ENCODE data around the gene PTPN4. TPM values are rescaled to one million over a fixed set of nuclear protein-coding genes. Genes with fewer than 3 reads are reported as not detected.

PTPN4 gene
- total RNA-seq, 1 experiment from 2014 or later = 80.5 TPM

DNA sequence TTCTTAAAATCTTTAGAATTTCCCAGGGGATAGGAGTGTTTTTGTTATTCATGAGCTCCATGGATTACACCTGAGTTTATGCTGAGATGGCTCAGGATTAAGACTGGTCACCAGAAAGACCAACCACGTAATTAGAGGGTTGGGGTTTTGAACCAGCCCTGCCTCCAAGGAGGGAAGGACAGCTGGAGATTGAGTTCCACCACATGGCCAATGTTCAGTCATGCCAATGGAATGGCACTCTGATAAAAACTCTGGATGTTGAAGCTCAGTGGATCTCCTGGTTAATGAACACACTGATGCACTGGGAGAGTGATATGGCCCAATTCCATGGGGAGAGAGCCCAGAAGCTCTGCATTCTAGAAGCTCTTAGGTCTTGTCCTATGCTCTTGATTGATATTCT, 38.7 kb upstream of the PTPN4 start:
- Histone ChIP-seq H3K27me3 (ENCODE audit: insufficient read depth, low read length) (no peaks in the 10 kb centered on the region; the same call in 1 of the 2 replicates), H2BK12ac (ENCODE audit: insufficient read length, low read depth, low read length) (no peak overlapping the region), H3K14ac (ENCODE audit: insufficient read depth, low read length) (no peak overlapping the region), H3K4me1 (ENCODE audit: insufficient read depth, low read length) (no peaks in the 10 kb centered on the region), H2AK5ac (ENCODE audit: insufficient read length, low read length) (no peak overlapping the region), H3K9me3 (ENCODE audit: control insufficient read depth, low read depth, low read length) (no peaks in the 10 kb centered on the region), H4K5ac (ENCODE audit: insufficient read length, low read depth, low read length) (no peak overlapping the region), H3K23me2 (ENCODE audit: insufficient read length, low read depth, low read length, poor library complexity, severe bottlenecking) (no peaks in the 10 kb centered on the region), H3K23ac (ENCODE audit: insufficient read length, low read depth, low read length) (no peak overlapping the region), H3K18ac (ENCODE audit: insufficient read length, low read depth, low read length) (no peak overlapping the region), H3K27ac (ENCODE audit: insufficient read length, low read depth, low read length) (no peak overlapping the region), H3T11ph (ENCODE audit: low read length) (no peak overlapping the region), H2BK15ac (ENCODE audit: low read depth, low read length) (no peak overlapping the region), H3K4me2 (ENCODE audit: insufficient read depth, insufficient read length, low read length) (no peak overlapping the region), H2BK20ac (ENCODE audit: low read depth, low read length, poor library complexity, severe bottlenecking) (no peak overlapping the region), H4K8ac (replicated peaks; ENCODE audit: insufficient read length, low read depth, low read length) (no peak overlapping the region), H2BK5ac (ENCODE audit: insufficient read length, low read length) (no peak overlapping the region), H2AFZ (ENCODE audit: low read length) (no peak overlapping the region), H3K9ac (ENCODE audit: extremely low read depth, insufficient read length, low read length) (no peak overlapping the region), H3K79me1 (ENCODE audit: insufficient read depth, low read depth, low read length, poor library complexity, severe bottlenecking) (no peaks in the 10 kb centered on the region), H4K20me1 (ENCODE audit: control insufficient read depth, insufficient read depth, insufficient read length) (no peaks in the 10 kb centered on the region), H2BK120ac (ENCODE audit: low read depth, low read length, poor library complexity, severe bottlenecking) (no peak overlapping the region), H3K4ac (ENCODE audit: low read depth, low read length) (no peak overlapping the region), H4K91ac (ENCODE audit: insufficient read length, low read depth, low read length) (no peak overlapping the region), H3K79me2 (ENCODE audit: insufficient read depth, low read length) (no peaks in the 10 kb centered on the region), H3K56ac (ENCODE audit: insufficient read length, low read depth, low read length) (no peak overlapping the region)
- DNase-seq = no peak
- peaks cover 7 to 14% of the 10 kb centered on the region in 2 experiments for H3K4me1 Mint-ChIP-seq
- peaks cover 3% of the 10 kb centered on the region for H3K27me3 Mint-ChIP-seq (ENCODE audit: low read depth)
- peaks cover 0 to 3% of the 10 kb centered on the region in 2 experiments; a peak in 2 of 5 replicates for H3K9me3 Mint-ChIP-seq
- H3K36me3 Mint-ChIP-seq (ENCODE audit: insufficient read depth in 1 of 3, low read depth in 3 of 3) = peaks cover 0 to 4% (median 0%) of the 10 kb centered on the region in 3 experiments; a peak in 2 of 7 replicates
- TF ChIP-seq, protein P1, sequence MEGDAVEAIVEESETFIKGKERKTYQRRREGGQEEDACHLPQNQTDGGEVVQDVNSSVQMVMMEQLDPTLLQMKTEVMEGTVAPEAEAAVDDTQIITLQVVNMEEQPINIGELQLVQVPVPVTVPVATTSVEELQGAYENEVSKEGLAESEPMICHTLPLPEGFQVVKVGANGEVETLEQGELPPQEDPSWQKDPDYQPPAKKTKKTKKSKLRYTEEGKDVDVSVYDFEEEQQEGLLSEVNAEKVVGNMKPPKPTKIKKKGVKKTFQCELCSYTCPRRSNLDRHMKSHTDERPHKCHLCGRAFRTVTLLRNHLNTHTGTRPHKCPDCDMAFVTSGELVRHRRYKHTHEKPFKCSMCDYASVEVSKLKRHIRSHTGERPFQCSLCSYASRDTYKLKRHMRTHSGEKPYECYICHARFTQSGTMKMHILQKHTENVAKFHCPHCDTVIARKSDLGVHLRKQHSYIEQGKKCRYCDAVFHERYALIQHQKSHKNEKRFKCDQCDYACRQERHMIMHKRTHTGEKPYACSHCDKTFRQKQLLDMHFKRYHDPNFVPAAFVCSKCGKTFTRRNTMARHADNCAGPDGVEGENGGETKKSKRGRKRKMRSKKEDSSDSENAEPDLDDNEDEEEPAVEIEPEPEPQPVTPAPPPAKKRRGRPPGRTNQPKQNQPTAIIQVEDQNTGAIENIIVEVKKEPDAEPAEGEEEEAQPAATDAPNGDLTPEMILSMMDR (conservative IDR thresholded peaks at IDR 0.05) = no peak
- H3K4me3 Mint-ChIP-seq = no peak overlapping the region
- H3K27ac Mint-ChIP-seq = no peak overlapping the region
- no CpG with 5 or more reads among the region's 1 CpG for WGBS (ENCODE audit: extremely low coverage, insufficient read length, low lambda C conversion rate)
